Measurements from ENCODE around the gene SSH3. TPM values are rescaled to one million over a fixed set of nuclear protein-coding genes. Genes with fewer than 3 reads are reported as not detected.

Gene SSH3
- total RNA-seq, 1 experiment from 2014 or later, result 89.6 TPM

DNA sequence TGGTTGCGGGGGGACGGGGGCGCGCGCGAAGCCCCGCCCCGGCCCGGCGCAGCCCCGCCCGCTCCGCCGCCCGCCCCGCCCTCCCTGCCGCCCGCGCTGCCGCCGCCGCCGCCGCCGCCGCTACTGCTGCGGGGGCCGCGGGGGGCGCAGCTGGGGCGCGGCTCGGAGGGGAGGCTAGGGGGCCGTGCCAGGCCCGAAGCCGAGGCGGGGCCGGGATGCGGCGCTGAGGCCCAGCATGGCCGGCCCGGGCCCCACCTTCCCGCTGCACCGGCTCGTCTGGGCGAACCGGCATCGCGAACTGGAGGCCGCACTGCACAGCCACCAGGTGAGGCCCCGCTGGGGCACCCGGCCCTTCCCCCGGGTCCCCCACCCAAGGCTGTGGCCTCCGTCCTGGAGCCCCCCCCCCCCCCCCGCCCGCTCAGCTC is 14.1 kb upstream of the SSH3 start, which contains the start of gene ANKRD13D:
Gene ANKRD13D (plus strand): TSS at position 78 of the 425 bp plus-strand sequence. CDS start 158 bp downstream, at position 236.
- TF ChIP-seq, protein P1, sequence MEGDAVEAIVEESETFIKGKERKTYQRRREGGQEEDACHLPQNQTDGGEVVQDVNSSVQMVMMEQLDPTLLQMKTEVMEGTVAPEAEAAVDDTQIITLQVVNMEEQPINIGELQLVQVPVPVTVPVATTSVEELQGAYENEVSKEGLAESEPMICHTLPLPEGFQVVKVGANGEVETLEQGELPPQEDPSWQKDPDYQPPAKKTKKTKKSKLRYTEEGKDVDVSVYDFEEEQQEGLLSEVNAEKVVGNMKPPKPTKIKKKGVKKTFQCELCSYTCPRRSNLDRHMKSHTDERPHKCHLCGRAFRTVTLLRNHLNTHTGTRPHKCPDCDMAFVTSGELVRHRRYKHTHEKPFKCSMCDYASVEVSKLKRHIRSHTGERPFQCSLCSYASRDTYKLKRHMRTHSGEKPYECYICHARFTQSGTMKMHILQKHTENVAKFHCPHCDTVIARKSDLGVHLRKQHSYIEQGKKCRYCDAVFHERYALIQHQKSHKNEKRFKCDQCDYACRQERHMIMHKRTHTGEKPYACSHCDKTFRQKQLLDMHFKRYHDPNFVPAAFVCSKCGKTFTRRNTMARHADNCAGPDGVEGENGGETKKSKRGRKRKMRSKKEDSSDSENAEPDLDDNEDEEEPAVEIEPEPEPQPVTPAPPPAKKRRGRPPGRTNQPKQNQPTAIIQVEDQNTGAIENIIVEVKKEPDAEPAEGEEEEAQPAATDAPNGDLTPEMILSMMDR (IDR thresholded peaks at IDR 0.05; ENCODE audit: insufficient read depth in 1 of 2, low read depth in 1 of 2, low read length in 1 of 2, severe bottlenecking in 1 of 2, unreplicated experiment in 1 of 2), result peak in 1 of 2 experiments; percentile 6
- intact Hi-C loops (cut with micrococcal nuclease; ENCODE audit: unreplicated experiment), result loop anchor here (1.0 to 2.0 kb wide), 2 partner anchors 15 to 50 kb away; no protein-coding TSS in a partner anchor
- H3K36me3 Mint-ChIP-seq (ENCODE audit: insufficient read depth, unreplicated experiment), result peaks cover 80% of the 10 kb centered on the region
- peaks cover 12% of the 10 kb centered on the region for H3K36me3 ChIP-seq (ENCODE audit: control insufficient read depth, insufficient read depth, low read length)
- H3K9me3 ChIP-seq, result no peaks in the 10 kb centered on the region; the same call in 1 of the 2 replicates
- H3K27ac Mint-ChIP-seq (ENCODE audit: unreplicated experiment), result peak within 1 kb of the TSS; percentile 90
- ChIA-PET POLR2A (interaction anchor here (0.7 to 2.2 kb wide), 6 partner anchors 14 to 49 kb away, joined by 3 to 25 read pairs (median 11); partner anchors contain the start of gene SSH3), CTCF (interaction anchor here (0.6 to 3.1 kb wide), 9 partner anchors 11 to 62 kb away, joined by 3 to 27 read pairs (median 9); partner anchors contain the start of genes GRK2 and SSH3)
- peaks cover 29% of the 10 kb centered on the region for H3K4me1 Mint-ChIP-seq (ENCODE audit: low read depth, unreplicated experiment)
- H3K27me3 ChIP-seq (replicated peaks; ENCODE audit: control insufficient read depth, insufficient read depth, low read length), result no peaks in the 10 kb centered on the region
- peaks cover 20% of the 10 kb centered on the region for H3K4me1 ChIP-seq
- peak within 1 kb of the TSS; percentile 91 for H3K4me3 ChIP-seq (ENCODE audit: low read depth, low read length)
- H3K9me3 Mint-ChIP-seq (ENCODE audit: unreplicated experiment), result no peaks in the 10 kb centered on the region
- H3K27me3 Mint-ChIP-seq (ENCODE audit: insufficient read depth, unreplicated experiment), result no peaks in the 10 kb centered on the region
- peak within 1 kb of the TSS; percentile 99 for H3K4me3 Mint-ChIP-seq (ENCODE audit: unreplicated experiment)
- DNase-seq, result peak in 1 of 2 experiments; percentile 74
- BruUV-seq (replicated peaks), result no TSS peak

DNA sequence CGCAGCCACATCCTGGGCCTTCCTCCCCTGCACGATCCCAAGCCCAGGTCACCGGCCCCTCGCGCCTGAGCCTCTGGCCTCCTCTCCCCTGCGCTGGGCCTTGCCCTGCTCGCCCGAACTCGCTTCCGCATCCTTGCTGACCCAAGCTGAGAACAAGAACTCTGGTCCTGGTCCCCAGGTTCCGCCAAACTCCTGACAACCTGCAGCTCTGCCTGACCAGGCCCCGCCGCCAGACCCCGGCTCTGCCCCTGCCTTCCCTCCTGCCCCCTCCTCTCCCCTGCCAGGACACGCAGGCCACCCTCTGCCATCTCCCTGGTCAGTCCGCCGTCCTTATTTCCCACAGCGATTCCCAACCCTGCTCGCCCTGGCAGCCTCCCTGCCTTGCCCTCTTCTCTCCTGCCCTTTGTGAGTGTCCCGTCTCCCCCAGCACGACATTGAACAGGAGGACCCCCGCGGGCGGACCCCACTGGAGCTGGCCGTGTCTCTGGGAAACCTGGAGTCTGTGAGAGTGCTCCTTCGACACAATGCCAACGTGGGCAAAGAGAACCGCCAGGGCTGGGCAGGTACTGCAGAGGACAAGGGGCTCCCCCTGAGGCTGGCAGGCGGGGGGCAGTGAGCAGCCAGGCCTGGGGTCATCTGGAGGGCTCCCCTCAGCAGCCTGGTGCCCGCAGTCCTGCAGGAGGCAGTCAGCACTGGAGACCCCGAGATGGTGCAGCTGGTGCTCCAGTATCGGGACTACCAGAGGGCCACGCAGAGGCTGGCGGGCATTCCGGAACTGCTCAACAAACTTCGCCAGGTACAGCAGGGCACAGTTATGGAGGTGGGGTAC is 13.5 kb upstream of the SSH3 start:
- TF ChIP-seq, protein P1 (IDR thresholded peaks at IDR 0.05; ENCODE audit: insufficient read depth in 1 of 2, low read depth in 1 of 2, low read length in 1 of 2, severe bottlenecking in 1 of 2, unreplicated experiment in 1 of 2), result peak in 1 of 2 experiments; percentile 7
- Histone ChIP-seq H3K27me3 (replicated peaks; ENCODE audit: control insufficient read depth, insufficient read depth, low read length) (no peaks in the 10 kb centered on the region), H3K36me3 (ENCODE audit: control insufficient read depth, insufficient read depth, low read length) (peaks cover 12% of the 10 kb centered on the region), H3K4me3 (ENCODE audit: low read depth, low read length) (peak overlapping the region; percentile 91), H3K4me1 (peaks cover 20% of the 10 kb centered on the region), H3K9me3 (peaks cover 4% of the 10 kb centered on the region)
- Mint-ChIP-seq H3K9me3 (ENCODE audit: unreplicated experiment) (no peaks in the 10 kb centered on the region), H3K36me3 (ENCODE audit: insufficient read depth, unreplicated experiment) (peaks cover 79% of the 10 kb centered on the region), H3K27ac (ENCODE audit: unreplicated experiment) (peak overlapping the region; percentile 90), H3K4me1 (ENCODE audit: low read depth, unreplicated experiment) (peaks cover 29% of the 10 kb centered on the region), H3K27me3 (ENCODE audit: insufficient read depth, unreplicated experiment) (no peaks in the 10 kb centered on the region), H3K4me3 (ENCODE audit: unreplicated experiment) (peak overlapping the region; percentile 99)
- no peak for DNase-seq
- no TSS peak for BruUV-seq (replicated peaks)
- intact Hi-C loops (cut with micrococcal nuclease; ENCODE audit: unreplicated experiment), result loop anchor here (1.0 to 2.0 kb wide), 2 partner anchors 14 to 51 kb away; no protein-coding TSS in a partner anchor
- ChIA-PET CTCF (interaction anchor here (1.0 to 3.1 kb wide), 5 partner anchors 11 to 50 kb away, joined by 3 to 27 read pairs (median 12); partner anchors contain the start of gene GRK2), POLR2A (interaction anchor here (0.7 to 2.2 kb wide), 3 partner anchors 13 to 32 kb away, joined by 3 to 25 read pairs (median 14); partner anchors contain the start of gene SSH3)

DNA sequence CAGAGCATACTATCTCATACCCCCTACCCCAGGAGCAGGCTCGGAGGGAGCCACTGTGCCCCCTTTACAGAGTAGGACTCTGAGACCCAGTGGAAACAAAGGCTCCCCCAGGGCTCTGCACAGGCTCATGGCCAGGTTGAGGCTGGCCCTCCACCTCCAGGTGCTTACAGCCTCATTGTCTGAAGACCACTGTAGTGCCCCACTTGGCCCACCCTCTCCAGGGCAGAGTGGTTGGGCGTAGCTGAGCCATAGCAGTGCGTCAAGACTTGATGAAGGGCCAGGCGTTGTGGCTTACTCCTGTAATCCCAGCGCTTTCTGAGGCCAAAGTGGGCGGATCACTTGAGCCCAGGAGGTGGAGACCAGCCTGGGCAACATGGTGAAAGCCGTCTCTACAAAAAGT is 12.5 kb upstream of the SSH3 start:
- CTCF ChIA-PET, result no interaction called here
- Histone ChIP-seq H3K27me3 (replicated peaks; ENCODE audit: control insufficient read depth, insufficient read depth, low read length) (no peaks in the 10 kb centered on the region), H3K9me3 (peaks cover 11% of the 10 kb centered on the region), H3K4me3 (ENCODE audit: low read depth, low read length) (no peak overlapping the region), H3K4me1 (peaks cover 20% of the 10 kb centered on the region), H3K36me3 (ENCODE audit: control insufficient read depth, insufficient read depth, low read length) (peaks cover 13% of the 10 kb centered on the region)
- no peak overlapping the region for H3K27ac Mint-ChIP-seq (ENCODE audit: unreplicated experiment)
- no peaks in the 10 kb centered on the region for H3K27me3 Mint-ChIP-seq (ENCODE audit: insufficient read depth, unreplicated experiment)
- H3K36me3 Mint-ChIP-seq (ENCODE audit: insufficient read depth, unreplicated experiment), result peaks cover 77% of the 10 kb centered on the region
- peaks cover 2% of the 10 kb centered on the region for H3K9me3 Mint-ChIP-seq (ENCODE audit: unreplicated experiment)
- no TSS peak for BruUV-seq (replicated peaks)
- intact Hi-C loops (cut with micrococcal nuclease; ENCODE audit: unreplicated experiment), result no loop called here
- DNase-seq, result no peak
- TF ChIP-seq, protein P1 (IDR thresholded peaks at IDR 0.05; ENCODE audit: insufficient read depth in 1 of 2, low read depth in 1 of 2, low read length in 1 of 2, severe bottlenecking in 1 of 2, unreplicated experiment in 1 of 2), result no peak
- peaks cover 29% of the 10 kb centered on the region for H3K4me1 Mint-ChIP-seq (ENCODE audit: low read depth, unreplicated experiment)
- POLR2A ChIA-PET, result no interaction called here
- peak overlapping the region; percentile 99 for H3K4me3 Mint-ChIP-seq (ENCODE audit: unreplicated experiment)
